ENCODE results near the gene ADAMTSL5.
"Not testable (repeated sequence)": the region's sequence is repeated elsewhere in the genome, so short reads cannot be mapped to it uniquely, and the experiment has no call there.

ADAMTSL5 gene

GRCh38 chr19:1525343-1525742 is 12.5 kb upstream of the ADAMTSL5 start:
- Histone ChIP-seq H3K36me3 (replicated peaks) (no peaks in the 10 kb centered on the region), H3K4me3 (no peak overlapping the region), H3K27me3 (ENCODE audit: low read depth) (peaks cover 14% of the 10 kb centered on the region; the same call in 1 of the 2 replicates), H3K4me1 (no peaks in the 10 kb centered on the region), H3K9me3 (no peaks in the 10 kb centered on the region)
- in situ Hi-C loops (cut with MboI; ENCODE audit: low sequenced_read_pairs): no loop called here
- DNase-seq (ENCODE audit: low spot score in 2 of 2): no peak

- H3K27me3 ChIP-seq (ENCODE audit: low read depth): peaks cover 14% of the 10 kb centered on the region; the same call in 1 of the 2 replicates
- in situ Hi-C loops (cut with MboI; ENCODE audit: low sequenced_read_pairs): no loop called here
- no peaks in the 10 kb centered on the region for H3K9me3 ChIP-seq
- DNase-seq (ENCODE audit: low spot score in 2 of 2): no peak
- H3K4me1 ChIP-seq: no peaks in the 10 kb centered on the region
- H3K4me3 ChIP-seq: no peak overlapping the region
- H3K36me3 ChIP-seq (replicated peaks): no peaks in the 10 kb centered on the region
Measured at GRCh38 chr19:1524972-1525325, 12.1 kb upstream of the ADAMTSL5 start.

GRCh38 chr19:1524287-1524971 is 11.6 kb upstream of the ADAMTSL5 start:
- in situ Hi-C loops (cut with MboI; ENCODE audit: low sequenced_read_pairs): no loop called here
- DNase-seq (ENCODE audit: low spot score in 2 of 2): no peak
- Histone ChIP-seq H3K4me1 (no peaks in the 10 kb centered on the region), H3K27me3 (ENCODE audit: low read depth) (peaks cover 14% of the 10 kb centered on the region; the same call in 1 of the 2 replicates), H3K36me3 (replicated peaks) (no peaks in the 10 kb centered on the region), H3K9me3 (no peaks in the 10 kb centered on the region), H3K4me3 (no peak overlapping the region)

- in situ Hi-C loops (cut with MboI; ENCODE audit: low sequenced_read_pairs): no loop called here
- no peaks in the 10 kb centered on the region for H3K36me3 ChIP-seq (replicated peaks)
- DNase-seq (ENCODE audit: low spot score in 2 of 2): no peak
- no peaks in the 10 kb centered on the region for H3K4me1 ChIP-seq
- no peaks in the 10 kb centered on the region for H3K9me3 ChIP-seq
- H3K27me3 ChIP-seq (ENCODE audit: low read depth): peaks cover 14% of the 10 kb centered on the region; the same call in 1 of the 2 replicates
- no peak within 1 kb of the TSS for H3K4me3 ChIP-seq
Measured at GRCh38 chr19:1523412-1524286, 10.8 kb upstream of the ADAMTSL5 start, which contains the start of gene PLK5. PLK5 (plus strand) TSS chr19:1524077; CDS start chr19:1526997, 2,920 bp downstream.

GRCh38 chr19:1522838-1523237 is 10.0 kb upstream of the ADAMTSL5 start:
- no peak for DNase-seq (ENCODE audit: low spot score in 2 of 2)
- in situ Hi-C loops (cut with MboI; ENCODE audit: low sequenced_read_pairs): no loop called here
- no peaks in the 10 kb centered on the region for H3K36me3 ChIP-seq (replicated peaks)
- H3K4me3 ChIP-seq: no peak overlapping the region
- no peaks in the 10 kb centered on the region for H3K9me3 ChIP-seq
- no peaks in the 10 kb centered on the region for H3K4me1 ChIP-seq
- peaks cover 14% of the 10 kb centered on the region; the same call in 1 of the 2 replicates for H3K27me3 ChIP-seq (ENCODE audit: low read depth)

- Histone ChIP-seq H3K9me3 (no peaks in the 10 kb centered on the region), H3K36me3 (replicated peaks) (no peaks in the 10 kb centered on the region), H3K4me3 (no peak overlapping the region), H3K4me1 (no peaks in the 10 kb centered on the region), H3K27me3 (ENCODE audit: low read depth) (peaks cover 14% of the 10 kb centered on the region; the same call in 1 of the 2 replicates)
- no peak for DNase-seq (ENCODE audit: low spot score in 2 of 2)
- in situ Hi-C loops (cut with MboI; ENCODE audit: low sequenced_read_pairs): no loop called here
Measured at GRCh38 chr19:1522061-1522460, 9.2 kb upstream of the ADAMTSL5 start.

GRCh38 chr19:1521636-1522035 is 8.8 kb upstream of the ADAMTSL5 start:
- no peak overlapping the region for H3K4me3 ChIP-seq
- no peaks in the 10 kb centered on the region for H3K4me1 ChIP-seq
- in situ Hi-C loops (cut with MboI; ENCODE audit: low sequenced_read_pairs): no loop called here
- no peaks in the 10 kb centered on the region for H3K9me3 ChIP-seq
- H3K27me3 ChIP-seq (ENCODE audit: low read depth): peaks cover 14% of the 10 kb centered on the region; the same call in 1 of the 2 replicates
- no peaks in the 10 kb centered on the region for H3K36me3 ChIP-seq (replicated peaks)
- DNase-seq (ENCODE audit: low spot score in 2 of 2): no peak

GRCh38 chr19:1520203-1520780 is 7.5 kb upstream of the ADAMTSL5 start:
- in situ Hi-C loops (cut with MboI; ENCODE audit: low sequenced_read_pairs): no loop called here
- no peak for DNase-seq (ENCODE audit: low spot score in 2 of 2)

GRCh38 chr19:1519802-1520201 is 7.0 kb upstream of the ADAMTSL5 start:
- H3K36me3 ChIP-seq (replicated peaks); H3K4me1 ChIP-seq; DNase-seq (ENCODE audit: low spot score in 2 of 2); in situ Hi-C loops (cut with MboI; ENCODE audit: low sequenced_read_pairs); H3K4me3 ChIP-seq; H3K27me3 ChIP-seq (ENCODE audit: low read depth); H3K9me3 ChIP-seq: not testable (repeated sequence)

More at GRCh38 chr19:1520203-1520780, 7.5 kb upstream of the ADAMTSL5 start:
- Histone ChIP-seq H3K4me3 (no peak overlapping the region), H3K27me3 (ENCODE audit: low read depth) (peaks cover 10% of the 10 kb centered on the region; the same call in 1 of the 2 replicates), H3K36me3 (replicated peaks) (no peaks in the 10 kb centered on the region), H3K9me3 (no peaks in the 10 kb centered on the region), H3K4me1 (no peaks in the 10 kb centered on the region)

GRCh38 chr19:1518471-1518870 is 5.7 kb upstream of the ADAMTSL5 start:
- H3K36me3 ChIP-seq (replicated peaks): no peaks in the 10 kb centered on the region
- H3K27me3 ChIP-seq (ENCODE audit: low read depth): no peaks in the 10 kb centered on the region
- H3K4me3 ChIP-seq: no peak overlapping the region
- in situ Hi-C loops (cut with MboI; ENCODE audit: low sequenced_read_pairs): no loop called here
- DNase-seq (ENCODE audit: low spot score in 2 of 2): no peak
- H3K4me1 ChIP-seq: no peaks in the 10 kb centered on the region
- H3K9me3 ChIP-seq: no peaks in the 10 kb centered on the region

- H3K27me3 ChIP-seq (ENCODE audit: low read depth): no peaks in the 10 kb centered on the region
- in situ Hi-C loops (cut with MboI; ENCODE audit: low sequenced_read_pairs): no loop called here
- 0 out of 2 replicates have a peak, but pooled peaks cover 2% of the 10 kb centered on the region for H3K4me1 ChIP-seq
- DNase-seq (ENCODE audit: low spot score in 2 of 2): peak in 1 of 2 experiments; percentile 48
- H3K9me3 ChIP-seq: no peaks in the 10 kb centered on the region
- H3K4me3 ChIP-seq: no peak overlapping the region
- no peaks in the 10 kb centered on the region for H3K36me3 ChIP-seq (replicated peaks)
Measured at GRCh38 chr19:1516395-1516753, 3.6 kb upstream of the ADAMTSL5 start.

- H3K4me1 ChIP-seq: 0 out of 2 replicates have a peak, but pooled peaks cover 6% of the 10 kb centered on the region
- in situ Hi-C loops (cut with MboI; ENCODE audit: low sequenced_read_pairs): no loop called here
- no peaks in the 10 kb centered on the region for H3K36me3 ChIP-seq (replicated peaks)
- no peak for DNase-seq (ENCODE audit: low spot score in 2 of 2)
- no peaks in the 10 kb centered on the region for H3K9me3 ChIP-seq
- H3K27me3 ChIP-seq (ENCODE audit: low read depth): no peaks in the 10 kb centered on the region
- H3K4me3 ChIP-seq: no peak overlapping the region
Measured at GRCh38 chr19:1514986-1515721, 2.3 kb upstream of the ADAMTSL5 start.

- in situ Hi-C loops (cut with MboI; ENCODE audit: low sequenced_read_pairs): no loop called here
- Histone ChIP-seq H3K27me3 (ENCODE audit: low read depth) (no peaks in the 10 kb centered on the region), H3K4me1 (0 out of 2 replicates have a peak, but pooled peaks cover 6% of the 10 kb centered on the region), H3K4me3 (no peak overlapping the region), H3K9me3 (no peaks in the 10 kb centered on the region), H3K36me3 (replicated peaks) (no peaks in the 10 kb centered on the region)
- no peak for DNase-seq (ENCODE audit: low spot score in 2 of 2)
Measured at GRCh38 chr19:1514295-1514661, 1.5 kb upstream of the ADAMTSL5 start.

All from HAP-1 (cell line).